Muscle of arm (tissue), 12 donors: ENCODE measurements around the gene TBCCD1. TPM values are rescaled to one million over a fixed set of nuclear protein-coding genes. Genes with fewer than 3 reads are reported as not detected.
A peak's percentile ranks its signal among the peaks of the same experiment; 100 is the strongest.
"Not testable (repeated sequence)": the region's sequence is repeated elsewhere in the genome, so short reads cannot be mapped to it uniquely, and the experiment has no call there.

ENCODE experiments used
- DNase-seq: peaks from one replicate; pipeline ENCODE4 v3.0.0-alpha.2; 2013
- polyA plus RNA-seq, 12 donors: library from polyadenylated mRNA; unstranded; fragments of 120-200 nt; gene quantifications; one replicate each; pipeline ENCODE4 v1.2.1, GENCODE V29; 2013; ENCODE audit not compliant: insufficient read length in 12 of 12

TBCCD1 gene
- polyA plus RNA-seq, 12 donors = 10.4 to 16.5 (median 13.0) TPM; not detected in 1

GRCh38 chr3:186569361-186569760, 2.2 kb upstream of the TBCCD1 start:
- DNase-seq = not testable (repeated sequence)

GRCh38 chr3:186566772-186567071, 417 bp downstream of the TBCCD1 start:
- no peak for DNase-seq

GRCh38 chr3:186564586-186564985, 2.6 kb downstream of the TBCCD1 start:
- DNase-seq = no peak

- DNase-seq = no peak
These were observed 14.6 kb downstream of the TBCCD1 start for GRCh38 chr3:186552408-186553031.

- DNase-seq = no peak
These were observed 15.8 kb downstream of the TBCCD1 start for GRCh38 chr3:186551387-186551786.

GRCh38 chr3:186549497-186549896, 17.6 kb downstream of the TBCCD1 start:
- no peak for DNase-seq

GRCh38 chr3:186544281-186544680, 22.9 kb downstream of the TBCCD1 start, which contains the start of gene CRYGS:
Gene CRYGS (minus strand): TSS chr3:186544380. CDS start chr3:186544326, 54 bp downstream.
- no peak for DNase-seq

GRCh38 chr3:186540835-186541226, 26.3 kb downstream of the TBCCD1 start:
- DNase-seq = no peak

GRCh38 chr3:186540221-186540834, 26.8 kb downstream of the TBCCD1 start:
- DNase-seq = peak; percentile 64

GRCh38 chr3:186538779-186539178, 28.4 kb downstream of the TBCCD1 start:
- DNase-seq = no peak

- no peak for DNase-seq
These were observed 30.0 kb downstream of the TBCCD1 start for GRCh38 chr3:186536883-186537844.

- DNase-seq = peak; percentile 14
These were observed 32.9 kb downstream of the TBCCD1 start for GRCh38 chr3:186534113-186534669.

GRCh38 chr3:186532598-186533072, 34.5 kb downstream of the TBCCD1 start:
- no peak for DNase-seq

- DNase-seq = not testable (repeated sequence)
These were observed 35.4 kb downstream of the TBCCD1 start for GRCh38 chr3:186531694-186532093.

- no peak for DNase-seq
These were observed 36.7 kb downstream of the TBCCD1 start for GRCh38 chr3:186530415-186530814.

- DNase-seq = no peak
These were observed 37.7 kb downstream of the TBCCD1 start for GRCh38 chr3:186529201-186529999.

GRCh38 chr3:186526256-186526606, 40.9 kb downstream of the TBCCD1 start:
- DNase-seq = no peak

GRCh38 chr3:186525369-186526255, 41.5 kb downstream of the TBCCD1 start:
- DNase-seq = no peak

GRCh38 chr3:186524616-186525015, 42.5 kb downstream of the TBCCD1 start:
- no peak for DNase-seq

- no peak for DNase-seq
These were observed 43.7 kb downstream of the TBCCD1 start for GRCh38 chr3:186523434-186523833.
